Skeletal muscle tissue (tissue), 4 donors: ENCODE data around the gene SCN5A. TPM values are rescaled to one million over a fixed set of nuclear protein-coding genes. Genes with fewer than 3 reads are reported as not detected.

Source experiments
- H3K27ac ChIP-seq: one replicate; pipeline ENCODE4 v1.7.0; 2013; ENCODE audit warnings: mild to moderate bottlenecking, low read depth, low read length, inconsistent platforms
- H3K27me3 ChIP-seq, 3 donors: one replicate each; pipeline ENCODE4 v1.7.0; 2013; ENCODE audit warnings: low read length in 3 of 3; ENCODE audit not compliant: control insufficient read depth in 3 of 3, insufficient read depth in 3 of 3
- H3K36me3 ChIP-seq, 3 donors: one replicate each; pipeline ENCODE4 v1.7.0; 2013; ENCODE audit warnings: low read length in 3 of 3; ENCODE audit not compliant: control insufficient read depth in 3 of 3, insufficient read depth in 3 of 3
- H3K4me1 ChIP-seq, 3 donors: one replicate each; pipeline ENCODE4 v1.7.0; 2013; ENCODE audit warnings: low read length in 3 of 3, mild to moderate bottlenecking in 3 of 3; ENCODE audit not compliant: control insufficient read depth in 3 of 3, insufficient read depth in 3 of 3
- H3K4me3 ChIP-seq, 3 donors: one replicate each; pipeline ENCODE4 v1.7.0; 2013; ENCODE audit warnings: low read length in 3 of 3
- H3K9ac ChIP-seq, 3 donors: one replicate each; pipeline ENCODE4 v1.7.0; 2013; ENCODE audit warnings: low read length in 3 of 3, mild to moderate bottlenecking in 3 of 3, moderate library complexity in 2 of 3, low read depth in 1 of 3
- H3K9me3 ChIP-seq, 3 donors: one replicate each; pipeline ENCODE4 v1.7.0; 2013; ENCODE audit warnings: low read length in 3 of 3; ENCODE audit not compliant: control insufficient read depth in 3 of 3
- total RNA-seq: library from RNA; depleted of rRNA; stranded (reverse); fragments of >200 nt; gene quantifications from one replicate; pipeline ENCODE4 v1.2.3, GENCODE V29; 2014
- donor health status: Osteomylitis.

The SCN5A gene
- total RNA-seq, 1 donor from 2014 or later, result 1.6 TPM

- no peaks in the 10 kb centered on the region for H3K27me3 ChIP-seq
- H3K9me3 ChIP-seq, result no peaks in the 10 kb centered on the region
- H3K9ac ChIP-seq, result no peak overlapping the region
- H3K4me3 ChIP-seq, result no peak overlapping the region
- H3K27ac ChIP-seq, result no peak overlapping the region
- peaks cover 0 to 7% (median 6%) of the 10 kb centered on the region in 3 donors for H3K4me1 ChIP-seq
- no peaks in the 10 kb centered on the region for H3K36me3 ChIP-seq
These were observed 33.4 kb downstream of the SCN5A start for GRCh38 chr3:38616111-38616510.

DNA sequence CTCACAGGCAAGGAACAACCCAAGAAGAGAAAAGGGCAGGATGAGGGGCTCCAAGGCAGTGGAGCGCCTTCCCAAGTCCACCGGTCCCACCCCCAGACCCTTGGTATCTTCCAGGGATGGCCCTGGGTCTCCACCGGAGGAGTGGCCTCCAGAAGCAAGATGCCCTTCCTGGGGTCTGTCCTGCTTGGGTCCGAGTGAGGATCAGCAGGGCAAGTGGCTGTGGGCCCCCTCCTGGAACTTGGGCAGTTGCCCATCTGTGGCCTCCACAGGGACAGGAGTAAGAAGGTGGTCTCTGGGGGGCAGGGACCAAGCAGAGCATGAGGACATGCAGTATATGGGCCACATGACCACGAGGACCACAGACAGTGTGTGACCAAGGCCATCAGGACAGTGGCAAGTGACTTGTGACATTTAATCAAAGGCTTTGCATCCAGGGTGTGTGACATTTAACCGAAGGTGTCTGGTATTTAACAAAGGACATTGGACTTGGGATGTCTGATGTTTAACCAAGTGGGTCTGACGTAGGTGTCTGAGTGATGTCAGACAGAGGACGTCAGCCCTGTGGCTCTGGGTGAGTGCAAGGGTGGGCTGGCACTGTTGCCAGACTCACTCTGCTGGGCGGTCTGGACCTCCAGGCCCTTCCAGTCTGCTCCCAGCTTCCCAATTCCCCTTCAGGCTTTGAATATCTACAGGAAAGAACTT lies 34.7 kb downstream of the SCN5A start:
- no peak overlapping the region for H3K27ac ChIP-seq
- H3K9ac ChIP-seq, result no peak overlapping the region
- H3K27me3 ChIP-seq, result no peaks in the 10 kb centered on the region
- H3K4me1 ChIP-seq, result peaks cover 0 to 7% (median 6%) of the 10 kb centered on the region in 3 donors
- H3K4me3 ChIP-seq, result no peak overlapping the region
- no peaks in the 10 kb centered on the region for H3K36me3 ChIP-seq
- no peaks in the 10 kb centered on the region for H3K9me3 ChIP-seq

DNA sequence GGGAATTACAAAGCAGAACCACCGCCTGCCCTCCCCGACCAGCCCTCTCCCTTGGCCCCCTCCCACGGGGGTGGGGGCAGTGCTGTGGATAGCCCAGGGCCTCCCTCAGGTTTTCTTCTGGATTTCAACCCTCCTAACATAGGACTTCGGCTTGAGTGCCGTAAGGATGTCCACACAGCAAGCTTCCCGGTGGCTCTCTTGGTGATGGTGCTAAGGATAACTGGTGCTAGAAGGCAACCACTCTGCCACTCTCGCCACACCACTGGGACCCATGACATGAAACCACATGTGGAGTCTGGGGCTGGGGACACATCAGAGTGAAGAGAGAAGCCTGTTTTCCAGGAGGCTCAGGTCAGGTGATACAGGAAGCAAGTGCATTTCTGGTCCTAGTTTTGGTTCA lies 35.4 kb downstream of the SCN5A start:
- Histone ChIP-seq H3K4me1 (peaks cover 0 to 7% (median 6%) of the 10 kb centered on the region in 3 donors), H3K9ac (no peak overlapping the region), H3K9me3 (no peaks in the 10 kb centered on the region), H3K27ac (no peak overlapping the region), H3K27me3 (no peaks in the 10 kb centered on the region), H3K36me3 (no peaks in the 10 kb centered on the region), H3K4me3 (no peak overlapping the region)

DNA sequence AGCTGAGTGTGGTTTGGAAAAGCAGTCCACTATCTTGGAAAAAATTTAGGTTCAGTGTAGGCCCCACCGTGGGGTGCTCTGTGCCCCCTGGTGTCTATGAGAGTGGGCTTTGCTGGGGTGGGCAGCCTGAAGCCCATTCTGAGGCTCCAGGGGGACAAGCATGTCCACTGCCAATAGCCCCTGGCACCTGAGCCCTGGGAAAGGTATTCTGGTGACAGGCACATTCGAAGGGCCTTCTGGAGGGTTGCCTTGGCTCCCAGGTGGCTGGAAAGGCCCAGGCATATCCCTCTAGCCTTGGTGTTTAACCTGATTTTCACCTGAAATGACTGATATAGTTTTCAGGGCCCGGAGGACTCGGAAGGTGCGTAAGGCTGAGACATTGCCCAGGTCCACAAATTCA lies 36.1 kb downstream of the SCN5A start:
- H3K9me3 ChIP-seq, result no peaks in the 10 kb centered on the region
- no peak overlapping the region for H3K27ac ChIP-seq
- no peak overlapping the region for H3K9ac ChIP-seq
- H3K4me1 ChIP-seq, result peaks cover 0 to 7% (median 6%) of the 10 kb centered on the region in 3 donors
- no peaks in the 10 kb centered on the region for H3K27me3 ChIP-seq
- H3K36me3 ChIP-seq, result no peaks in the 10 kb centered on the region
- H3K4me3 ChIP-seq, result no peak overlapping the region

GRCh38 chr3:38611866-38612265 lies 37.6 kb downstream of the SCN5A start:
- Histone ChIP-seq H3K36me3 (no peaks in the 10 kb centered on the region), H3K27ac (no peak overlapping the region), H3K9ac (no peak overlapping the region)

DNA sequence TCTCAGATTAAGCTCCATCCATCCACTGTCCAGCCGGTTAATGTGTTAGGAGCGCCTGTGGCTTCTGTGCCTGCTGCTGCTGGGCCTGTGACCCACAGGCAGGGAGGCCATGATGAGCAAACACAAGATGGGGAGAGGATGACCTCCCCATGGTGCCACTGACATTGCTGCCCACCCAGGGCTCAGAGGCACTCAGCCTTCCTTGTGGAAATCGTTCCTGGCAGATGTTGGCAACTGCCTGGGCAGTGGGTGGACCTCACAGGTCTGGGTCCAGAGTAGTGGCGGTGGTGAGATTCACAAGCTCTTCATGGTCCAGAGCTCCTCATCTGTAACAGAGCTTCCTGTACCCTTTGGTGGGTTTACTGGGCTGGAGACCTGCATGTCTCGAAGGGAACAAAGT lies 38.6 kb downstream of the SCN5A start:
- H3K27ac ChIP-seq, result no peak overlapping the region
- H3K4me1 ChIP-seq, result peaks cover 0 to under 1% (median 0%) of the 10 kb centered on the region in 3 donors
- H3K4me3 ChIP-seq, result no peak overlapping the region
- H3K27me3 ChIP-seq, result no peaks in the 10 kb centered on the region
- H3K36me3 ChIP-seq, result no peaks in the 10 kb centered on the region
- H3K9me3 ChIP-seq, result no peaks in the 10 kb centered on the region
- H3K9ac ChIP-seq, result no peak overlapping the region

More at GRCh38 chr3:38611866-38612265, 37.6 kb downstream of the SCN5A start:
- Histone ChIP-seq H3K4me1 (peaks cover 0 to 7% (median 6%) of the 10 kb centered on the region in 3 donors), H3K4me3 (no peak overlapping the region), H3K9me3 (no peaks in the 10 kb centered on the region), H3K27me3 (no peaks in the 10 kb centered on the region)

- no peaks in the 10 kb centered on the region for H3K27me3 ChIP-seq
- no peaks in the 10 kb centered on the region for H3K9me3 ChIP-seq
- no peak overlapping the region for H3K9ac ChIP-seq
- H3K36me3 ChIP-seq, result no peaks in the 10 kb centered on the region
- no peaks in the 10 kb centered on the region for H3K4me1 ChIP-seq
- H3K27ac ChIP-seq, result no peak overlapping the region
- H3K4me3 ChIP-seq, result no peak overlapping the region
These were observed 39.1 kb downstream of the SCN5A start for GRCh38 chr3:38610436-38610835.

GRCh38 chr3:38609386-38610111 lies 39.9 kb downstream of the SCN5A start:
- Histone ChIP-seq H3K4me1 (no peaks in the 10 kb centered on the region), H3K9ac (no peak overlapping the region), H3K27ac (no peak overlapping the region)

GRCh38 chr3:38608961-38609360 lies 40.5 kb downstream of the SCN5A start:
- Histone ChIP-seq H3K27me3 (no peaks in the 10 kb centered on the region), H3K27ac (no peak overlapping the region), H3K4me3 (no peak overlapping the region), H3K36me3 (no peaks in the 10 kb centered on the region), H3K9me3 (no peaks in the 10 kb centered on the region), H3K4me1 (no peaks in the 10 kb centered on the region), H3K9ac (no peak overlapping the region)

More at GRCh38 chr3:38609386-38610111, 39.9 kb downstream of the SCN5A start:
- Histone ChIP-seq H3K9me3 (no peaks in the 10 kb centered on the region), H3K27me3 (no peaks in the 10 kb centered on the region), H3K4me3 (no peak overlapping the region), H3K36me3 (no peaks in the 10 kb centered on the region)

DNA sequence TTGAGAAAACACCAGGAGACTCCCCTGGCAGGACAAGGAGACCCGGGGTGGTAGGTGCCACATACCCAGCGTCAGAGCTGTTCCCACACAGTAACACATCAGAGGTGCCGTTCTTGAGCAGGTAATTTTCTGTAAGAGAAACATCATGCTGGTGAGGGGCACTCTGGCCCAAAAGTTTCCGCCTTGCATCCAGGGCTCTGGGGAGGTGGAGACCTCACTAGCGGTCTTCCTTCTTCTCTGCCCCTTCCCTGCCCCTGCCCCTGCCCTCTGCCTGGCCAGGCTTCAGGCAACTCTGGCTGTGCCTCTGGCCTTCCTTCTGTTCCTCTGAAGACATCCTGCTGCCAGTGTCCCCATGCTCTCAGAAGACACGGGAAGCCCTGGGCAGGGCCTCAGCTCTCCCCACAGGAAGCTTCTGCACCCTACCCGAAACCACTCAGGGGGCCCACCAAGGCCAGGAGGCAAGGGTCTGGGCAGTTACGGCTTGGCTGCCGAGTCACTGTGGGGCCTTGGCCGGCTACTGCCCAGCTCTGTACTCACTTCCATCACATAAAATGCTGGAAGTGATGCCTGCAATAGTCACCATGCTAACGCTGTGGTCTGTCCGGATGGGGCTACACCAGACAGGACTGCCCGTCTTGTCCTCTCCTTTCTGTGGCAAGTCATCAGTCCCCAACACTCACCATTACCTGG lies 41.3 kb downstream of the SCN5A start:
- H3K36me3 ChIP-seq, result no peaks in the 10 kb centered on the region
- no peaks in the 10 kb centered on the region for H3K27me3 ChIP-seq
- no peak overlapping the region for H3K4me3 ChIP-seq
- no peaks in the 10 kb centered on the region for H3K9me3 ChIP-seq
- H3K9ac ChIP-seq, result no peak overlapping the region
- H3K4me1 ChIP-seq, result no peaks in the 10 kb centered on the region
- H3K27ac ChIP-seq, result no peak overlapping the region
